GM13977 (cell line): ENCODE measurements around the gene CYB5RL.

Experiments used
- DNase-seq: peaks from one replicate; pipeline ENCODE4 v3.0.0; 2012; ENCODE audit warnings: low spot score
- CTCF ChIP-seq: IDR thresholded peaks from 2 replicates; pipeline ENCODE4 v1.5.1; 2012; ENCODE audit warnings: mild to moderate bottlenecking, control low read depth; ENCODE audit not compliant: insufficient read depth; ENCODE audit errors: extremely low read depth, missing control alignments
- in situ Hi-C: fragments of 300-500 bp; cut with MboI; formaldehyde crosslinking; loops from one replicate; pipeline ENCODE4 v1.12.0; 2022; ENCODE audit warnings: low sequenced_read_pairs, low pct_unique_long_range_greater_than_20kb, mixed read lengths, inconsistent platforms; ENCODE audit not compliant: unreplicated experiment

Gene CYB5RL

GRCh38 chr1:54156201-54156600 lies 43.6 kb downstream of the CYB5RL start:
- TF ChIP-seq CTCF: no peak
- no peak for DNase-seq
- in situ Hi-C loops: no loop called here

- in situ Hi-C loops: no loop called here
- no peak for DNase-seq
- no peak for TF ChIP-seq CTCF
Observed at GRCh38 chr1:54153535-54154439, 46.0 kb downstream of the CYB5RL start.

- no peak for TF ChIP-seq CTCF
- no peak for DNase-seq
- in situ Hi-C loops: no loop called here
Observed at GRCh38 chr1:54152696-54153095, 47.1 kb downstream of the CYB5RL start, which contains the start of gene CDCP2. Gene CDCP2, minus strand, starts transcription at chr1:54153000. Its CDS starts 78 bp downstream, at chr1:54152922.

- DNase-seq: no peak
- TF ChIP-seq CTCF: no peak
- in situ Hi-C loops: no loop called here
Observed at GRCh38 chr1:54151013-54151412, 48.8 kb downstream of the CYB5RL start.
